HL-60 (cell line): ENCODE data around the gene MERTK.

Experiments
- DNase-seq, 2 experiments: peaks; one replicate each; pipeline ENCODE4 v3.0.0-alpha.2; 2010 to 2020; ENCODE audit warnings: low read depth in 1 of 2, low spot score in 1 of 2
- H3K27ac ChIP-seq: fragments of 250-450 bp; sonication (Bioruptor Pico); replicated peaks from 2 replicates; pipeline ENCODE4 v1.5.1; 2020; ENCODE audit warnings: mild to moderate bottlenecking, moderate library complexity
- H3K27me3 ChIP-seq: fragments of 250-450 bp; sonication (Bioruptor Pico); 2 replicates; pipeline ENCODE4 v1.5.1; 2021; ENCODE audit warnings: mild to moderate bottlenecking, moderate library complexity; ENCODE audit not compliant: insufficient read depth, poor library complexity, severe bottlenecking
- H3K4me3 ChIP-seq: replicated peaks from 2 replicates; pipeline ENCODE4 v1.5.1; 2011; ENCODE audit warnings: mild to moderate bottlenecking, control low read depth, low read length; ENCODE audit not compliant: insufficient read depth
- GABPA ChIP-seq: IDR thresholded peaks from 2 replicates; pipeline ENCODE4 v1.6.1; 2012; ENCODE audit warnings: low read depth
- POLR2AphosphoS5 ChIP-seq: IDR thresholded peaks from 2 replicates; pipeline ENCODE4 v1.6.1; 2012; ENCODE audit warnings: low read depth
- SPI1 ChIP-seq: IDR thresholded peaks from 2 replicates; pipeline ENCODE4 v1.6.1; 2012; ENCODE audit warnings: low read depth, mild to moderate bottlenecking, borderline replicate concordance
- TF ChIP-seq, protein P1 (sequence below): IDR thresholded peaks from one replicate; pipeline ENCODE4 v1.5.1; 2011; ENCODE audit warnings: low read length, control low read depth, inconsistent platforms; ENCODE audit not compliant: insufficient read depth
- TF ChIP-seq, protein P2 (sequence below): IDR thresholded peaks from 2 replicates; pipeline ENCODE4 v1.6.1; 2012; ENCODE audit warnings: low read depth; ENCODE audit not compliant: insufficient replicate concordance

The MERTK gene

DNA sequence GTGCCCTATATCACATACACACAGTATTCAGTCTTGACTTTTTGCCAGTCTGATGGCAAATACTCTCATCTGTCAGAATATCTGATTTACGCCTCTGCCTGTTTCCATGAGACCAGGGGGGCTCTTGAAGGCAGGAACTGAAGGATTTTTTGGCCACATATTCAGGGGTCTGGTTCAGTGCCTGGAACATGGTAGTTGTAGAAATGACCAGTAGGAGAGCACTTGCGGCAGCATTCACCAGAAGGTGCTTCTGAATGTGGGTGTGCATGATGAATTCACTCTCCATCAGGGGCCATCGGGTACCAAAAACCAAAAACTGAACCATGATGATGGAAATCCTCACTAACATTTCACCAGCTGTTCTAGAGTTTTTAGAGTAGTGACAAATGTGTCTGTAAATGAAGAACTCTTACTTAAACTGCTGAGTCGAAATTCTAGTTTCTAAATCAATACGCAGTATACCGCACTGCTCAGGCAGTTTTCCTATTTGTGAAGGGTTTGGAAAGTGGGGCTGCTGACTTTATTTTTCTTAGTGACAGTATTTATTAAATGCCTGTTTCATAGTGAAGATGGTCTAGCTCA is 54.6 kb downstream of the MERTK start:
- Histone ChIP-seq H3K4me3 (no peak overlapping the region), H3K27ac (no peak overlapping the region), H3K27me3 (no peaks in the 10 kb centered on the region)
- TF ChIP-seq, protein P1, sequence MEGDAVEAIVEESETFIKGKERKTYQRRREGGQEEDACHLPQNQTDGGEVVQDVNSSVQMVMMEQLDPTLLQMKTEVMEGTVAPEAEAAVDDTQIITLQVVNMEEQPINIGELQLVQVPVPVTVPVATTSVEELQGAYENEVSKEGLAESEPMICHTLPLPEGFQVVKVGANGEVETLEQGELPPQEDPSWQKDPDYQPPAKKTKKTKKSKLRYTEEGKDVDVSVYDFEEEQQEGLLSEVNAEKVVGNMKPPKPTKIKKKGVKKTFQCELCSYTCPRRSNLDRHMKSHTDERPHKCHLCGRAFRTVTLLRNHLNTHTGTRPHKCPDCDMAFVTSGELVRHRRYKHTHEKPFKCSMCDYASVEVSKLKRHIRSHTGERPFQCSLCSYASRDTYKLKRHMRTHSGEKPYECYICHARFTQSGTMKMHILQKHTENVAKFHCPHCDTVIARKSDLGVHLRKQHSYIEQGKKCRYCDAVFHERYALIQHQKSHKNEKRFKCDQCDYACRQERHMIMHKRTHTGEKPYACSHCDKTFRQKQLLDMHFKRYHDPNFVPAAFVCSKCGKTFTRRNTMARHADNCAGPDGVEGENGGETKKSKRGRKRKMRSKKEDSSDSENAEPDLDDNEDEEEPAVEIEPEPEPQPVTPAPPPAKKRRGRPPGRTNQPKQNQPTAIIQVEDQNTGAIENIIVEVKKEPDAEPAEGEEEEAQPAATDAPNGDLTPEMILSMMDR = no peak
- no peak for TF ChIP-seq GABPA
- TF ChIP-seq, protein P2, sequence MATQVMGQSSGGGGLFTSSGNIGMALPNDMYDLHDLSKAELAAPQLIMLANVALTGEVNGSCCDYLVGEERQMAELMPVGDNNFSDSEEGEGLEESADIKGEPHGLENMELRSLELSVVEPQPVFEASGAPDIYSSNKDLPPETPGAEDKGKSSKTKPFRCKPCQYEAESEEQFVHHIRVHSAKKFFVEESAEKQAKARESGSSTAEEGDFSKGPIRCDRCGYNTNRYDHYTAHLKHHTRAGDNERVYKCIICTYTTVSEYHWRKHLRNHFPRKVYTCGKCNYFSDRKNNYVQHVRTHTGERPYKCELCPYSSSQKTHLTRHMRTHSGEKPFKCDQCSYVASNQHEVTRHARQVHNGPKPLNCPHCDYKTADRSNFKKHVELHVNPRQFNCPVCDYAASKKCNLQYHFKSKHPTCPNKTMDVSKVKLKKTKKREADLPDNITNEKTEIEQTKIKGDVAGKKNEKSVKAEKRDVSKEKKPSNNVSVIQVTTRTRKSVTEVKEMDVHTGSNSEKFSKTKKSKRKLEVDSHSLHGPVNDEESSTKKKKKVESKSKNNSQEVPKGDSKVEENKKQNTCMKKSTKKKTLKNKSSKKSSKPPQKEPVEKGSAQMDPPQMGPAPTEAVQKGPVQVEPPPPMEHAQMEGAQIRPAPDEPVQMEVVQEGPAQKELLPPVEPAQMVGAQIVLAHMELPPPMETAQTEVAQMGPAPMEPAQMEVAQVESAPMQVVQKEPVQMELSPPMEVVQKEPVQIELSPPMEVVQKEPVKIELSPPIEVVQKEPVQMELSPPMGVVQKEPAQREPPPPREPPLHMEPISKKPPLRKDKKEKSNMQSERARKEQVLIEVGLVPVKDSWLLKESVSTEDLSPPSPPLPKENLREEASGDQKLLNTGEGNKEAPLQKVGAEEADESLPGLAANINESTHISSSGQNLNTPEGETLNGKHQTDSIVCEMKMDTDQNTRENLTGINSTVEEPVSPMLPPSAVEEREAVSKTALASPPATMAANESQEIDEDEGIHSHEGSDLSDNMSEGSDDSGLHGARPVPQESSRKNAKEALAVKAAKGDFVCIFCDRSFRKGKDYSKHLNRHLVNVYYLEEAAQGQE = no peak
- TF ChIP-seq POLR2AphosphoS5 = no peak
- TF ChIP-seq SPI1 = no peak
- no peak for DNase-seq

DNA sequence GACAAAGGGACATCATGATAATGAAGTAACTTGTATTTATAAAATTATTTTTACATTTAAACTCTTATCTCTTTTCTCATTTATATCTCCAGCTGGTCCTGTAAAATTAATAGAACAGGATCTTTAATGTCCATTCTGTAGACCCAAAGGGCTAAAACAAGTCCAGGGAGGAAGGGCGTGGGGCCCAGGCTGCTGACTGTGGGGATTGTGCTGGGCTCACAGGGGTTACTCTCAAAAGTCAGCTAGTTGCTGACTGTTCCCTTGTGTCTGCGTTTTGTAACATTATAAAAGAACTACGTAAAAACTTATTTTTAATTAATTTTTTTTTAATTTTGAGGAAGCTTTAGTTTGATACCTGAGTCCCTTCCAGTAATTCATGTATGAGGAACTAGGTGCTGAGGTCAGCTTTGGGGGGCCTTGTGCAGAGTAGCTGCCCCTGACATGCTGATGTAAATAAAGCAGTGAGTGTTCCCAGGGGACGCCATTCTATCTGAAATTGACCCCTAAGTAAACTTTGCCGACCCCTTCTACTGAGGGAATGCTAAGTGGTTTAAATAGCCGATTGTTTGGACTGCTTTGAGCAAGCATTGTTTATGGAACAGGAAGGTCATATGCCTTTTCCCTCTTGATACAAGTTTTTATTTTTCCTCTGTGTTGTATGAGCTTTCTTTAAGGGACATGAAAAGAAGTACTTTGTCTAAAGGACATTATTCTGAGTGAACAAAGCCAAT is 56.4 kb downstream of the MERTK start:
- TF ChIP-seq, protein P2 = no peak
- no peak for TF ChIP-seq GABPA
- no peak for TF ChIP-seq POLR2AphosphoS5
- TF ChIP-seq SPI1 = no peak
- TF ChIP-seq, protein P1 = no peak
- Histone ChIP-seq H3K4me3 (no peak overlapping the region), H3K27ac (no peak overlapping the region), H3K27me3 (no peaks in the 10 kb centered on the region)
- no peak for DNase-seq

DNA sequence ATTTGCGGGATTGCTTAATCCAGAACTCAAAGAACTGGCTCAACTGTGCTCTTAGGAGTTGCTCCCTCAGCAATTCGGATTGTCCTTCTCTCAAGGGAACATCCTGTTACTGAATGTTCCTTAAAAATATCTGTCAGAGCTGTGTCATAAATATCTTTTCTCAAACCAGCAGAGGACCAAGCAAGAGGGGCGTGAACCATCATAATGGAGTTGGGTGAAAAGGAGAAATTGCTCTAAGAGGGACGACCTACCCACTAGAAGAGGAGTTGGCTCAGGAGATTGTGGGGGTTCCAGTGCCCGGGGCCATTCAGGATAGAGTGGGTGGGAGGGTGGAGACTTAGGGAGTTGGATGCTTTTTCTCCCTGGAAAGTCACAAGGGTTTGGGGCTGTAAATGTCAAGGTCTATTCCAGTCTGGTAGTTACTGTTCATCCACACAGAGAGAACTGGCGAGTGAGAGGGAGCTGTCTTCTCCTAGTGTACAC is 59.5 kb downstream of the MERTK start:
- TF ChIP-seq POLR2AphosphoS5 (no peak), GABPA (no peak), SPI1 (no peak)
- TF ChIP-seq, protein P1 = no peak
- TF ChIP-seq, protein P2 = no peak
- H3K4me3 ChIP-seq = no peak overlapping the region
- DNase-seq = no peak
- no peaks in the 10 kb centered on the region for H3K27me3 ChIP-seq
- H3K27ac ChIP-seq = no peak overlapping the region
